ENCODE results near the gene HOXC11.

The HOXC11 gene

GRCh38 chr12:53959314-53959713 is 13.6 kb upstream of the HOXC11 start:
- no peak for DNase-seq

- no peak for DNase-seq
Observed at GRCh38 chr12:53960187-53961024, 12.5 kb upstream of the HOXC11 start.

GRCh38 chr12:53961025-53961761 is 11.7 kb upstream of the HOXC11 start:
- DNase-seq = no peak

GRCh38 chr12:53963005-53963404 is 9.9 kb upstream of the HOXC11 start:
- no peak for DNase-seq

- no peak for DNase-seq
Observed at GRCh38 chr12:53963434-53964314, 9.3 kb upstream of the HOXC11 start.

GRCh38 chr12:53964315-53964713 is 8.6 kb upstream of the HOXC11 start:
- no peak for DNase-seq

- no peak for DNase-seq
Observed at GRCh38 chr12:53965281-53966084, 7.4 kb upstream of the HOXC11 start.

GRCh38 chr12:53966085-53966384 is 6.9 kb upstream of the HOXC11 start:
- DNase-seq = no peak

GRCh38 chr12:53966385-53967133 is 6.4 kb upstream of the HOXC11 start:
- no peak for DNase-seq

- DNase-seq = peak; percentile 36
Observed at GRCh38 chr12:53967421-53967925, 5.5 kb upstream of the HOXC11 start.

GRCh38 chr12:53968214-53969127 is 4.5 kb upstream of the HOXC11 start:
- no peak for DNase-seq

- DNase-seq = no peak
Observed at GRCh38 chr12:53969588-53970259, 3.2 kb upstream of the HOXC11 start.

GRCh38 chr12:53970451-53970850 is 2.5 kb upstream of the HOXC11 start:
- DNase-seq = no peak

GRCh38 chr12:53971129-53971528 is 1.8 kb upstream of the HOXC11 start:
- no peak for DNase-seq

GRCh38 chr12:53971686-53972085 is 1.2 kb upstream of the HOXC11 start:
- DNase-seq = no peak

- DNase-seq = no peak
Observed at GRCh38 chr12:53972152-53972702, 699 bp upstream of the HOXC11 start.

- DNase-seq = no peak
Observed at GRCh38 chr12:53973236-53974042, 513 bp downstream of the HOXC11 start.
